Astrocyte (in vitro differentiated cells and primary cell): ENCODE data around the gene MYO3B. TPM values are rescaled to one million over a fixed set of nuclear protein-coding genes. Genes with fewer than 3 reads are reported as not detected.

ENCODE experiments used
- DNase-seq: peaks from one replicate; pipeline ENCODE4 v3.0.0-alpha.2; 2010; ENCODE audit warnings: low read depth
- FAIRE-seq: peaks from 2 replicates; lab custom pipeline; 2011; peaks lifted over from hg19 to GRCh38; lab: Jason Lieb, UNC
- H2AFZ ChIP-seq: 2 replicates; pipeline ENCODE4 v1.6.0; 2012; ENCODE audit warnings: low read depth, low read length, inconsistent platforms
- H3K27ac ChIP-seq: 2 replicates; pipeline ENCODE4 v1.5.1; 2011; ENCODE audit warnings: low read depth, low read length, inconsistent platforms
- H3K27me3 ChIP-seq: 2 replicates; pipeline ENCODE4 v1.6.0; 2011; ENCODE audit warnings: low read length, inconsistent platforms; ENCODE audit not compliant: insufficient read depth
- H3K36me3 ChIP-seq: 2 replicates; pipeline ENCODE4 v1.5.1; 2011; ENCODE audit warnings: low read length, inconsistent platforms; ENCODE audit not compliant: insufficient read depth
- H3K4me1 ChIP-seq: 2 replicates; pipeline ENCODE4 v1.5.1; 2011; ENCODE audit warnings: low read length, inconsistent platforms; ENCODE audit not compliant: insufficient read depth
- H3K4me2 ChIP-seq: 2 replicates; pipeline ENCODE4 v1.6.0; 2012; ENCODE audit warnings: low read length, inconsistent platforms
- H3K4me3 ChIP-seq: 2 replicates; pipeline ENCODE4 v1.5.1; 2011; ENCODE audit warnings: low read depth, mild to moderate bottlenecking, low read length, inconsistent platforms; ENCODE audit not compliant: insufficient read depth
- H3K79me2 ChIP-seq: 2 replicates; pipeline ENCODE4 v1.6.0; 2012; ENCODE audit warnings: mild to moderate bottlenecking, low read length, inconsistent platforms; ENCODE audit not compliant: insufficient read depth
- H3K9ac ChIP-seq: 2 replicates; pipeline ENCODE4 v1.6.0; 2012; ENCODE audit warnings: mild to moderate bottlenecking, low read length, inconsistent platforms
- H3K9me3 ChIP-seq: 2 replicates; pipeline ENCODE4 v1.5.1; 2012; ENCODE audit warnings: low read depth, mild to moderate bottlenecking, low read length, inconsistent platforms; ENCODE audit not compliant: insufficient read depth
- H4K20me1 ChIP-seq: 2 replicates; pipeline ENCODE4 v1.6.0; 2012; ENCODE audit warnings: low read length, inconsistent platforms; ENCODE audit not compliant: insufficient read depth
- H3K27ac Mint-ChIP-seq: one replicate; pipeline ENCODE4 v1.8.0; 2021; ENCODE audit warnings: mild to moderate bottlenecking, mixed read lengths; ENCODE audit not compliant: unreplicated experiment
- H3K27me3 Mint-ChIP-seq: one replicate; pipeline ENCODE4 v1.8.0; 2021; ENCODE audit warnings: low read depth, mixed read lengths; ENCODE audit not compliant: unreplicated experiment
- H3K36me3 Mint-ChIP-seq: one replicate; pipeline ENCODE4 v1.8.0; 2021; ENCODE audit warnings: low read depth, mixed read lengths; ENCODE audit not compliant: unreplicated experiment
- H3K4me1 Mint-ChIP-seq: one replicate; pipeline ENCODE4 v1.8.0; 2021; ENCODE audit warnings: low read depth, mixed read lengths; ENCODE audit not compliant: unreplicated experiment
- H3K4me3 Mint-ChIP-seq: one replicate; pipeline ENCODE4 v1.8.0; 2021; ENCODE audit warnings: mild to moderate bottlenecking, moderate library complexity, mixed read lengths; ENCODE audit not compliant: unreplicated experiment
- H3K9me3 Mint-ChIP-seq: one replicate; pipeline ENCODE4 v1.8.0; 2021; ENCODE audit warnings: mild to moderate bottlenecking, mixed read lengths; ENCODE audit not compliant: unreplicated experiment
- CTCF ChIP-seq: IDR thresholded peaks from 2 replicates; pipeline ENCODE4 v1.5.1; 2011; ENCODE audit warnings: low read depth, mild to moderate bottlenecking, inconsistent platforms, low read length, moderate library complexity; ENCODE audit not compliant: insufficient read depth
- EZH2 ChIP-seq: IDR thresholded peaks from 2 replicates; pipeline ENCODE4 v1.6.1; 2012; ENCODE audit warnings: mild to moderate bottlenecking, low read length, inconsistent platforms; ENCODE audit not compliant: insufficient read depth
- total RNA-seq: library from RNA; stranded (reverse); gene quantifications from 2 replicates; pipeline ENCODE4 v1.2.1, GENCODE V29; 2021

Gene MYO3B
- total RNA-seq, 1 donor from 2014 or later = not detected

GRCh38 chr2:170585067-170585466 lies 407.1 kb downstream of the MYO3B start:
- no peak for FAIRE-seq
- H3K36me3 ChIP-seq = no peaks in the 10 kb centered on the region
- no peaks in the 10 kb centered on the region for H3K27me3 Mint-ChIP-seq
- no peak for DNase-seq
- no peak overlapping the region for H3K4me2 ChIP-seq
- no peaks in the 10 kb centered on the region for H3K9me3 ChIP-seq
- no peaks in the 10 kb centered on the region for H3K4me1 ChIP-seq
- H3K4me3 Mint-ChIP-seq = no peak overlapping the region
- H3K36me3 Mint-ChIP-seq = no peaks in the 10 kb centered on the region
- H3K9me3 Mint-ChIP-seq = no peaks in the 10 kb centered on the region
- H3K4me3 ChIP-seq = no peak overlapping the region
- no peaks in the 10 kb centered on the region for H4K20me1 ChIP-seq
- H2AFZ ChIP-seq = no peak overlapping the region
- no peaks in the 10 kb centered on the region for H3K4me1 Mint-ChIP-seq
- no peak overlapping the region for H3K9ac ChIP-seq
- no peaks in the 10 kb centered on the region for H3K27me3 ChIP-seq
- TF ChIP-seq EZH2 = no peak
- TF ChIP-seq CTCF = no peak
- no peaks in the 10 kb centered on the region for H3K79me2 ChIP-seq
- no peak overlapping the region for H3K27ac ChIP-seq
- H3K27ac Mint-ChIP-seq = no peak overlapping the region

- Histone ChIP-seq H3K4me1 (no peaks in the 10 kb centered on the region), H3K27ac (no peak overlapping the region), H3K79me2 (no peaks in the 10 kb centered on the region), H3K4me3 (no peak overlapping the region), H3K9ac (no peak overlapping the region), H2AFZ (no peak overlapping the region), H3K36me3 (no peaks in the 10 kb centered on the region), H3K9me3 (no peaks in the 10 kb centered on the region), H3K27me3 (no peaks in the 10 kb centered on the region), H4K20me1 (no peaks in the 10 kb centered on the region), H3K4me2 (no peak overlapping the region)
- H3K4me1 Mint-ChIP-seq = no peaks in the 10 kb centered on the region
- no peak for DNase-seq
- no peak overlapping the region for H3K27ac Mint-ChIP-seq
- no peak for TF ChIP-seq CTCF
- no peak for TF ChIP-seq EZH2
- no peak overlapping the region for H3K4me3 Mint-ChIP-seq
- H3K36me3 Mint-ChIP-seq = no peaks in the 10 kb centered on the region
- peaks cover 3% of the 10 kb centered on the region for H3K9me3 Mint-ChIP-seq
- no peaks in the 10 kb centered on the region for H3K27me3 Mint-ChIP-seq
- FAIRE-seq = no peak
Measured at GRCh38 chr2:170586571-170587095, 408.7 kb downstream of the MYO3B start.

DNA sequence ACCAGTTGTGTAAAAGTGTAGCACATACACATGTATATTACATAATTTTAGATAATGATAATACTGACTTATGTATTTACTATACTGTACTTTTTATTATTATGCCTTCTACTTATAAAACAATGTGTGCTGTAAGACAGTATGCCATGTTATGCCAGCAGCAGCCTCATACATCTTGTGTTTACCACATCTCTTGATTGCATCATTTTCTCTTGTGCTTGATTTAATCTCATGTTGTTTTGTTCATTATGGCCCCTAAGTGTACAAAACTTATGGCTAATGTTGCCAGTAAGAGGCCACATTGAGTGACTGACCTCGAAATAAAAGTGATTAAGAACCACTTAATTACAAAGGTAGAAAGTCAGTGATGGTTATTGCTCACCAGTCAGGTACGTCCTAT lies 409.2 kb downstream of the MYO3B start:
- TF ChIP-seq EZH2 (no peak), CTCF (no peak)
- H3K27ac ChIP-seq = no peak overlapping the region
- no peaks in the 10 kb centered on the region for H4K20me1 ChIP-seq
- Mint-ChIP-seq H3K27ac (no peak overlapping the region), H3K4me3 (no peak overlapping the region), H3K36me3 (no peaks in the 10 kb centered on the region), H3K9me3 (peaks cover 3% of the 10 kb centered on the region), H3K4me1 (no peaks in the 10 kb centered on the region), H3K27me3 (no peaks in the 10 kb centered on the region)
- H3K4me3 ChIP-seq = no peak overlapping the region
- FAIRE-seq (no peak), DNase-seq (no peak)
- no peaks in the 10 kb centered on the region for H3K27me3 ChIP-seq
- no peak overlapping the region for H2AFZ ChIP-seq
- H3K4me1 ChIP-seq = no peaks in the 10 kb centered on the region
- no peaks in the 10 kb centered on the region for H3K36me3 ChIP-seq
- H3K4me2 ChIP-seq = no peak overlapping the region
- H3K9me3 ChIP-seq = no peaks in the 10 kb centered on the region
- H3K79me2 ChIP-seq = no peaks in the 10 kb centered on the region
- no peak overlapping the region for H3K9ac ChIP-seq
